ENCODE measurements around the gene SULT1C4.

The SULT1C4 gene

DNA sequence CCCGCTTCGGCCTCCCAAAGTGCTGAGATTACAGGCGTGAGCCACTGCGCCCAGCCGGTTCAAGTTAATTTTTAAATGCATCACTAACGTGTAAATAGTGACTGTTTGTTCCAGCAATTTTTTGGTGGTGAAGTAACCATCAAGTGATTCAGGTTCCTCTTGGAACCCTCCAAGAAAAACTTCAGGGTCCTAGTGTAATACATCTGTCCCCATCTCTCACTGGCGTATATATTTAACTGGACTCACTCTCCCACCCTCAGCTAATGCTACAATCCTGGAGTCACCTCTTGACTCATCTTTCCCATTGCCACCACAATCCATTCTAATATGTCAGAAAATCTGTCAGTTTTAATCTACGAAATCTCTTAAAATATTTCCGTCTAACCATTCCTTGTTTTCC lies 10.3 kb downstream of the SULT1C4 start:
- no peak for DNase-seq (ENCODE audit: extremely low spot score)
- ChIA-PET CTCF (interaction anchor here (0.9 kb wide), 1 partner anchor 248 kb away, joined by 3 read pairs; no protein-coding TSS in a partner anchor), POLR2A (interaction anchor here (1.2 to 1.4 kb wide), 2 partner anchors 9 to 10 kb away, joined by 5 read pairs; partner anchors contain the start of gene SULT1C4)
- TF ChIP-seq CTBP1 (IDR thresholded peaks at IDR 0.05; ENCODE audit: borderline replicate concordance) (no peak), L3MBTL2 (conservative IDR thresholded peaks at IDR 0.05) (no peak), FOXA1 (IDR thresholded peaks at IDR 0.05) (no peak)

GRCh38 chr2:108390340-108390739 lies 12.6 kb downstream of the SULT1C4 start:
- DNase-seq (ENCODE audit: extremely low spot score), result no peak
- CTCF ChIA-PET, result no interaction called here
- POLR2A ChIA-PET, result no interaction called here
- TF ChIP-seq FOXA1 (IDR thresholded peaks at IDR 0.05) (no peak), SP1 (IDR thresholded peaks at IDR 0.05) (no peak), FOXK2 (IDR thresholded peaks at IDR 0.05) (no peak), ARNT (IDR thresholded peaks at IDR 0.05) (no peak), SUZ12 (IDR thresholded peaks at IDR 0.05) (no peak), ELF4 (IDR thresholded peaks at IDR 0.05) (no peak), TARDBP (IDR thresholded peaks at IDR 0.05) (no peak), FOXM1 (IDR thresholded peaks at IDR 0.05; ENCODE audit: borderline replicate concordance) (no peak), NFRKB (IDR thresholded peaks at IDR 0.05) (no peak), LEF1 (IDR thresholded peaks at IDR 0.05; ENCODE audit: borderline replicate concordance) (no peak), CTBP1 (IDR thresholded peaks at IDR 0.05; ENCODE audit: borderline replicate concordance) (no peak), HDGF (IDR thresholded peaks at IDR 0.05; ENCODE audit: borderline replicate concordance) (no peak), ZNF384 (IDR thresholded peaks at IDR 0.05) (no peak), L3MBTL2 (conservative IDR thresholded peaks at IDR 0.05) (no peak), BHLHE40 (IDR thresholded peaks at IDR 0.05; ENCODE audit: borderline replicate concordance) (no peak)
- TF ChIP-seq, protein P1, sequence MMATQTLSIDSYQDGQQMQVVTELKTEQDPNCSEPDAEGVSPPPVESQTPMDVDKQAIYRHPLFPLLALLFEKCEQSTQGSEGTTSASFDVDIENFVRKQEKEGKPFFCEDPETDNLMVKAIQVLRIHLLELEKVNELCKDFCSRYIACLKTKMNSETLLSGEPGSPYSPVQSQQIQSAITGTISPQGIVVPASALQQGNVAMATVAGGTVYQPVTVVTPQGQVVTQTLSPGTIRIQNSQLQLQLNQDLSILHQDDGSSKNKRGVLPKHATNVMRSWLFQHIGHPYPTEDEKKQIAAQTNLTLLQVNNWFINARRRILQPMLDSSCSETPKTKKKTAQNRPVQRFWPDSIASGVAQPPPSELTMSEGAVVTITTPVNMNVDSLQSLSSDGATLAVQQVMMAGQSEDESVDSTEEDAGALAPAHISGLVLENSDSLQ (IDR thresholded peaks at IDR 0.05), result no peak

DNA sequence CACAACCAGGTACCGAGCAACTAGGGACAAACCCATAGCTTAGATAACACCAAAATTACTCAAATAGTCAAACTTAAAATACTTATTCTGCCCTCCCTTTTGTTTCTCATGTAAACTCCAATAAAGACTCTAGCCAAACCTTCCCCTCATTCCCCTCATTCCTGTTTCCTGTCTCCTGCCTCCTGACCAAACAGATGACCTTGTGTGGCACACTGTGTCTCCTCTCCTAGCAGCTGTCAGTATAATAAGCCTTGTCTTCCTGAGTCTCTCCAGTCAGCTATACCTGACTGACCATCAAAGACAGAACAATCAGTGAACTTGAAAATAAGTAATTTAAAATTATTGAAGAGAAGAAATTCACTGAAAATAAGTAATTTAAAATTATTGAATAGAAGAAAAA lies 14.3 kb downstream of the SULT1C4 start:
- POLR2A ChIA-PET, result interaction anchor here (0.8 kb wide), 1 partner anchor 14 kb away, joined by 5 read pairs; the partner anchor contains the start of gene SULT1C4
- TF ChIP-seq, protein P1 (IDR thresholded peaks at IDR 0.05), result no peak
- TF ChIP-seq FOXM1 (IDR thresholded peaks at IDR 0.05; ENCODE audit: borderline replicate concordance), result no peak
- no peak for TF ChIP-seq TARDBP (IDR thresholded peaks at IDR 0.05)
- CTCF ChIA-PET, result interaction anchor here (0.5 kb wide), 1 partner anchor 206 kb away, joined by 3 read pairs; no protein-coding TSS in a partner anchor
- DNase-seq (ENCODE audit: extremely low spot score), result no peak

DNA sequence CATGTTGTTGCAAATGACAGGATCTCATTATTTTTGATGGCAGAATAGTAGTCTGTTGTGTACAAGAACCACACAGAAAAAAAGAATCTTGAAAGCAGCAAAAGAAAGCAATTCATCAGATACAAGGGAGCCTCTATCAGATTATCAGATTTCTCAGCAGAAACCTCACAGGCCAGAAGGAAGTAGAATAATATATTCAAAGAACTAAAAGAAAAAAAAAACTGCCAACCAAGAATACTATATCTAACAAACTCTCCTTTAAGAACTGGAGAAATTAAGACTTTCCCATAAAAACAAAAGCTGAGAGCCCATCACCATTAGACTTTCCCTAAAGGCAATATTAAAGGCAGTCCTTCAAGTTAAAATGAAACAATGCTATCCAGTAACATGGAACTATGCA lies 15.4 kb downstream of the SULT1C4 start:
- no peak for DNase-seq (ENCODE audit: extremely low spot score)
- CTCF ChIA-PET, result no interaction called here
- POLR2A ChIA-PET, result no interaction called here
- TF ChIP-seq FOXA1 (IDR thresholded peaks at IDR 0.05) (no peak), ZNF384 (IDR thresholded peaks at IDR 0.05) (no peak), FOXK2 (IDR thresholded peaks at IDR 0.05) (no peak), ELF4 (IDR thresholded peaks at IDR 0.05) (no peak), SP1 (IDR thresholded peaks at IDR 0.05) (no peak)

GRCh38 chr2:108395155-108395554 lies 17.4 kb downstream of the SULT1C4 start:
- DNase-seq (ENCODE audit: extremely low spot score), result no peak
- POLR2A ChIA-PET, result no interaction called here
- TF ChIP-seq LEF1 (IDR thresholded peaks at IDR 0.05; ENCODE audit: borderline replicate concordance) (no peak), BHLHE40 (IDR thresholded peaks at IDR 0.05; ENCODE audit: borderline replicate concordance) (no peak), NFRKB (IDR thresholded peaks at IDR 0.05) (no peak), SP1 (IDR thresholded peaks at IDR 0.05) (no peak), TARDBP (IDR thresholded peaks at IDR 0.05) (no peak), SUZ12 (IDR thresholded peaks at IDR 0.05) (no peak), HDGF (IDR thresholded peaks at IDR 0.05; ENCODE audit: borderline replicate concordance) (no peak), ZNF384 (IDR thresholded peaks at IDR 0.05) (no peak), CTBP1 (IDR thresholded peaks at IDR 0.05; ENCODE audit: borderline replicate concordance) (no peak)
- CTCF ChIA-PET, result no interaction called here

DNA sequence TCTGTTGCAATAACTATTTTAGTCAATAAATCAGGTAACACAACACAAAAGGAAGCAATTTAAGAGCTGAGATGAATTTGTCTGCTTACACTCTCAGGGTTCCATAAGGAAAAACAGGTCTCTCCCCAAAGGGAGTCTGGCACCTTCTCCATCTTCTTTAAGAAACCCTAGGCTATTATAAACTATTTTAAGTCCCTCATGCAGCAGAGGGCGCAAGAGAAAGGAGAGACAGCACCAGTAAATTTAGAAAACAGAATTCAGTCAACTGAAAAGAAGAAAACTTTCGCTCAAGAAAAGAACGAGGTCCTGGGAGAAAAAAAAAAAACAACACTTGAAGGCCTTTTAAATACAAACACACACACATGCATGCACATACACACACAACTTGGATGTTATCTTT lies 19.1 kb downstream of the SULT1C4 start:
- CTCF ChIA-PET, result interaction anchor here (0.6 kb wide), 1 partner anchor 9 kb away, joined by 3 read pairs; no protein-coding TSS in a partner anchor

GRCh38 chr2:108399479-108399878 lies 21.7 kb downstream of the SULT1C4 start:
- DNase-seq (ENCODE audit: extremely low spot score), result no peak
- TF ChIP-seq FOXA1 (IDR thresholded peaks at IDR 0.05) (no peak), NFRKB (IDR thresholded peaks at IDR 0.05) (no peak), FOXM1 (IDR thresholded peaks at IDR 0.05; ENCODE audit: borderline replicate concordance) (no peak), ELF4 (IDR thresholded peaks at IDR 0.05) (no peak), SP1 (IDR thresholded peaks at IDR 0.05) (no peak), HDGF (IDR thresholded peaks at IDR 0.05; ENCODE audit: borderline replicate concordance) (no peak), SUZ12 (IDR thresholded peaks at IDR 0.05) (no peak), LEF1 (IDR thresholded peaks at IDR 0.05; ENCODE audit: borderline replicate concordance) (no peak), BHLHE40 (IDR thresholded peaks at IDR 0.05; ENCODE audit: borderline replicate concordance) (no peak), ZNF384 (IDR thresholded peaks at IDR 0.05) (no peak), TARDBP (IDR thresholded peaks at IDR 0.05) (no peak), FOXK2 (IDR thresholded peaks at IDR 0.05) (no peak), ARNT (IDR thresholded peaks at IDR 0.05) (no peak), CTBP1 (IDR thresholded peaks at IDR 0.05; ENCODE audit: borderline replicate concordance) (no peak)
- TF ChIP-seq, protein P1 (IDR thresholded peaks at IDR 0.05), result no peak
- ChIA-PET POLR2A (no interaction called here), CTCF (interaction anchor here (0.6 kb wide), 1 partner anchor 13 kb away, joined by 3 read pairs; no protein-coding TSS in a partner anchor)

More for the DNA sequence above, 19.1 kb downstream of the SULT1C4 start:
- DNase-seq (ENCODE audit: extremely low spot score), result no peak
- no peak for TF ChIP-seq ELF4 (IDR thresholded peaks at IDR 0.05)
- TF ChIP-seq SP1 (IDR thresholded peaks at IDR 0.05), result no peak
- no peak for TF ChIP-seq HDGF (IDR thresholded peaks at IDR 0.05; ENCODE audit: borderline replicate concordance)
- no peak for TF ChIP-seq SUZ12 (IDR thresholded peaks at IDR 0.05)
- no peak for TF ChIP-seq FOXA1 (IDR thresholded peaks at IDR 0.05)
- TF ChIP-seq L3MBTL2 (conservative IDR thresholded peaks at IDR 0.05), result no peak
- TF ChIP-seq, protein P1 (IDR thresholded peaks at IDR 0.05), result no peak
- POLR2A ChIA-PET, result no interaction called here

Measured in HEK293T (cell line).